Mammary epithelial cell (primary cell): Measurements from ENCODE around the gene BRWD1.

ENCODE experiments used
- CTCF ChIP-seq, 2 donors: IDR thresholded peaks in 1 of 2; conservative IDR thresholded peaks in 1 of 2; 2 replicates each; pipeline ENCODE4 v1.5.1; 2011 to 2012; ENCODE audit warnings: inconsistent platforms in 2 of 2, low read length in 2 of 2, mild to moderate bottlenecking in 2 of 2, control low read depth in 1 of 2, low read depth in 1 of 2; ENCODE audit not compliant: insufficient read depth in 1 of 2; ENCODE audit errors: extremely low read depth in 1 of 2
- EZH2 ChIP-seq: IDR thresholded peaks from 2 replicates; pipeline ENCODE4 v1.6.1; 2012; ENCODE audit warnings: low read length, inconsistent platforms, borderline replicate concordance

DNA sequence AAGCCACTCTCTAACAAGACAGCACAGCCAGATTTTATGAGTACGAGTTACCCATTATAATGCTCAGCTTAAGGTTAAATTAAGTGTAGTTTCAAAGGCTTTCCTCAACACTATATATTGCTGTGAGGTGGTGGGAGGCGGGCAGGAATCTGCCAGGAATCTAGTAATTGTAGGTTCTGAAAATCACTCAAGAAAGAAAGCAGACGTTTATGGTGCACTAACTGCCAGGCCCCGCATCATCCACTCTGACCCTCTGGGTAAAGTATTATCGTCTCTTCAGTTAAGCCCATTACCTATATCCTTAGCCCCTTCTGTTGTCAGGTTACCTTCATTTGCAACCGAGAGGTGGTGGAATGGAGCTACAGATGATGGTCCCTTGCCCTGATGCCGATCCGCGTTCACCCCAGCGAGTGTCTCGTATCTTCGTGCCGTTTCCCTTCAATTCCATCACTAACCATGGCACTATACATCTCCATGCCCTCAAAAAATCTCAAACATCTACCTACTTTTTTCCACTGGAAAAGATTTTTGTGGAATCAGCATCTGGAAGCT is 23.1 kb upstream of the BRWD1 start:
- no peak for TF ChIP-seq EZH2
- TF ChIP-seq CTCF (conservative IDR thresholded peaks at IDR 0.05 in 1 of 2, IDR thresholded peaks at IDR 0.05 in 1 of 2; ENCODE audit: extremely low read depth in 1 of 2, insufficient read depth in 1 of 2, low read depth in 1 of 2, low read length in 2 of 2): no peak
